HG02623 (cell line): ENCODE results near the gene FOXN1.

ENCODE experiments used
- ATAC-seq: cut with Tn5 transposase; IDR thresholded peaks from one replicate; pipeline ENCODE4 v1.9.1; 2021; ENCODE audit warnings: moderate library complexity; ENCODE audit not compliant: unreplicated experiment

Gene FOXN1

GRCh38 chr17:28477928-28478327, 28.2 kb upstream of the FOXN1 start:
- no peak for ATAC-seq

- ATAC-seq = no peak
Measured at GRCh38 chr17:28478712-28479615, 27.2 kb upstream of the FOXN1 start.

- no peak for ATAC-seq
Measured at GRCh38 chr17:28480278-28480677, 25.9 kb upstream of the FOXN1 start.

- no peak for ATAC-seq
Measured at GRCh38 chr17:28480799-28481571, 25.2 kb upstream of the FOXN1 start.

- ATAC-seq = no peak
Measured at GRCh38 chr17:28482551-28483199, 23.5 kb upstream of the FOXN1 start.

- ATAC-seq = peak; percentile 62
Measured at GRCh38 chr17:28484296-28484695, 21.9 kb upstream of the FOXN1 start.

GRCh38 chr17:28485049-28485448, 21.1 kb upstream of the FOXN1 start:
- ATAC-seq = no peak

GRCh38 chr17:28487881-28488532, 18.1 kb upstream of the FOXN1 start:
- ATAC-seq = no peak

- ATAC-seq = no peak
Measured at GRCh38 chr17:28488533-28489276, 17.4 kb upstream of the FOXN1 start.

GRCh38 chr17:28491286-28491685, 14.9 kb upstream of the FOXN1 start:
- ATAC-seq = no peak

GRCh38 chr17:28491860-28492259, 14.3 kb upstream of the FOXN1 start:
- ATAC-seq = no peak

GRCh38 chr17:28492352-28493310, 13.5 kb upstream of the FOXN1 start:
- ATAC-seq = no peak

- ATAC-seq = no peak
Measured at GRCh38 chr17:28493460-28493859, 12.7 kb upstream of the FOXN1 start.

- ATAC-seq = no peak
Measured at GRCh38 chr17:28494445-28495188, 11.5 kb upstream of the FOXN1 start.

- no peak for ATAC-seq
Measured at GRCh38 chr17:28495635-28496034, 10.5 kb upstream of the FOXN1 start.

- no peak for ATAC-seq
Measured at GRCh38 chr17:28497931-28498330, 8.2 kb upstream of the FOXN1 start.

GRCh38 chr17:28498652-28499363, 7.3 kb upstream of the FOXN1 start:
- no peak for ATAC-seq

- no peak for ATAC-seq
Measured at GRCh38 chr17:28499364-28499664, 6.8 kb upstream of the FOXN1 start.
